Type B pancreatic cell (in vitro differentiated cells): Measurements from ENCODE around the gene ATP4B. TPM values are rescaled to one million over a fixed set of nuclear protein-coding genes. Genes with fewer than 3 reads are reported as not detected.
A peak's percentile ranks its signal among the peaks of the same experiment; 100 is the strongest.

ENCODE experiments used
- DNase-seq: peaks from one replicate; pipeline ENCODE4 v3.0.0; 2021; ENCODE audit warnings: mixed read lengths; ENCODE audit not compliant: unreplicated experiment; ENCODE audit errors: extremely low spot score
- H3K27ac Mint-ChIP-seq: 2 replicates; pipeline ENCODE4 v1.8.0; 2021; ENCODE audit warnings: mild to moderate bottlenecking, mixed read lengths
- H3K27me3 Mint-ChIP-seq: 2 replicates; pipeline ENCODE4 v1.8.0; 2021; ENCODE audit warnings: mixed read lengths
- H3K36me3 Mint-ChIP-seq: 2 replicates; pipeline ENCODE4 v1.8.0; 2021; ENCODE audit warnings: mixed read lengths
- H3K4me1 Mint-ChIP-seq: one replicate; pipeline ENCODE4 v1.8.0; 2021; ENCODE audit warnings: mixed read lengths; ENCODE audit not compliant: unreplicated experiment
- H3K4me3 Mint-ChIP-seq: 2 replicates; pipeline ENCODE4 v1.8.0; 2021; ENCODE audit warnings: mild to moderate bottlenecking, mixed read lengths
- H3K9me3 Mint-ChIP-seq: 2 replicates; pipeline ENCODE4 v1.8.0; 2021; ENCODE audit warnings: mixed read lengths
- CTCF ChIP-seq: fragments of 200-600 bp; sonication (generic); conservative IDR thresholded peaks from 2 replicates; pipeline ENCODE4 v1.5.0; 2021; ENCODE audit warnings: antibody characterized with exemption, mild to moderate bottlenecking
- total RNA-seq: library from RNA; stranded (reverse); gene quantifications from 2 replicates; pipeline ENCODE4 v1.2.1, GENCODE V29; 2021; ENCODE audit warnings: low replicate concordance

The ATP4B gene
- total RNA-seq, 1 donor from 2014 or later, result 26.7 TPM

GRCh38 chr13:113654591-113655345 lies 3.2 kb downstream of the ATP4B start:
- Mint-ChIP-seq H3K4me3 (no peak overlapping the region), H3K4me1 (peaks cover 9% of the 10 kb centered on the region), H3K36me3 (no peaks in the 10 kb centered on the region), H3K27ac (no peak overlapping the region), H3K27me3 (no peaks in the 10 kb centered on the region), H3K9me3 (no peaks in the 10 kb centered on the region)
- DNase-seq, result peak; percentile 60
- TF ChIP-seq CTCF, result no peak

- Mint-ChIP-seq H3K9me3 (no peaks in the 10 kb centered on the region), H3K27ac (no peak overlapping the region), H3K4me3 (no peak overlapping the region), H3K4me1 (peaks cover 9% of the 10 kb centered on the region), H3K36me3 (no peaks in the 10 kb centered on the region), H3K27me3 (no peaks in the 10 kb centered on the region)
- no peak for TF ChIP-seq CTCF
- peak; percentile 37 for DNase-seq
These were observed 3.8 kb downstream of the ATP4B start for GRCh38 chr13:113654175-113654560.

- Mint-ChIP-seq H3K4me1 (peaks cover 9% of the 10 kb centered on the region), H3K27me3 (no peaks in the 10 kb centered on the region), H3K36me3 (no peaks in the 10 kb centered on the region), H3K27ac (no peak overlapping the region), H3K4me3 (no peak overlapping the region), H3K9me3 (no peaks in the 10 kb centered on the region)
- peak; percentile 64 for DNase-seq
- TF ChIP-seq CTCF, result no peak
These were observed 4.5 kb downstream of the ATP4B start for GRCh38 chr13:113653264-113654174.

GRCh38 chr13:113652404-113653263 lies 5.4 kb downstream of the ATP4B start:
- no peak for TF ChIP-seq CTCF
- Mint-ChIP-seq H3K27ac (no peak overlapping the region), H3K4me3 (no peak overlapping the region), H3K36me3 (no peaks in the 10 kb centered on the region), H3K27me3 (no peaks in the 10 kb centered on the region), H3K4me1 (peaks cover 9% of the 10 kb centered on the region), H3K9me3 (no peaks in the 10 kb centered on the region)
- peak; percentile 57 for DNase-seq
